Measurements from ENCODE around the gene CAMTA1.

CAMTA1 gene

DNA sequence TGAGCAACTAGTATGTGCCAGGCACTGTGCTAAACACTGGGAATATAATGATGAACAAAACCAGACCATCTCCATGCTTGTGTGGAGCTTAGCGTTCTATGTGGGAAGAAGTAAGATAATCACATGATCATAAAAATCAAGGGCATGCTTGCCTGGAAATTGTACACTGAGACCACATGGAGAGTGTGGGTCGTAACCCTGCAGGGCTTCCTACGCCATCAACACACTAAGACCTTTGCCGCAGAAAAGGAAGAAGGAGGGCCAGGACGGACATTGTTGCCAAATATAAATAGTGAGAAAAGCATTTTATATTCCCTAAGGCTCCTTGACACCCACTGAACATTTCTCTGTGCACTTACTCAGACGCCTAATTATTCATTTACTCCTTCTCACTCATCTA lies 597.7 kb downstream of the CAMTA1 start:
- no peak overlapping the region for H3K4me3 ChIP-seq (ENCODE audit: low read length)
- TF ChIP-seq, protein P1, sequence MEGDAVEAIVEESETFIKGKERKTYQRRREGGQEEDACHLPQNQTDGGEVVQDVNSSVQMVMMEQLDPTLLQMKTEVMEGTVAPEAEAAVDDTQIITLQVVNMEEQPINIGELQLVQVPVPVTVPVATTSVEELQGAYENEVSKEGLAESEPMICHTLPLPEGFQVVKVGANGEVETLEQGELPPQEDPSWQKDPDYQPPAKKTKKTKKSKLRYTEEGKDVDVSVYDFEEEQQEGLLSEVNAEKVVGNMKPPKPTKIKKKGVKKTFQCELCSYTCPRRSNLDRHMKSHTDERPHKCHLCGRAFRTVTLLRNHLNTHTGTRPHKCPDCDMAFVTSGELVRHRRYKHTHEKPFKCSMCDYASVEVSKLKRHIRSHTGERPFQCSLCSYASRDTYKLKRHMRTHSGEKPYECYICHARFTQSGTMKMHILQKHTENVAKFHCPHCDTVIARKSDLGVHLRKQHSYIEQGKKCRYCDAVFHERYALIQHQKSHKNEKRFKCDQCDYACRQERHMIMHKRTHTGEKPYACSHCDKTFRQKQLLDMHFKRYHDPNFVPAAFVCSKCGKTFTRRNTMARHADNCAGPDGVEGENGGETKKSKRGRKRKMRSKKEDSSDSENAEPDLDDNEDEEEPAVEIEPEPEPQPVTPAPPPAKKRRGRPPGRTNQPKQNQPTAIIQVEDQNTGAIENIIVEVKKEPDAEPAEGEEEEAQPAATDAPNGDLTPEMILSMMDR (conservative IDR thresholded peaks at IDR 0.05; ENCODE audit: low read depth, low read length), result no peak
- DNase-seq (ENCODE audit: low read depth), result no peak

DNA sequence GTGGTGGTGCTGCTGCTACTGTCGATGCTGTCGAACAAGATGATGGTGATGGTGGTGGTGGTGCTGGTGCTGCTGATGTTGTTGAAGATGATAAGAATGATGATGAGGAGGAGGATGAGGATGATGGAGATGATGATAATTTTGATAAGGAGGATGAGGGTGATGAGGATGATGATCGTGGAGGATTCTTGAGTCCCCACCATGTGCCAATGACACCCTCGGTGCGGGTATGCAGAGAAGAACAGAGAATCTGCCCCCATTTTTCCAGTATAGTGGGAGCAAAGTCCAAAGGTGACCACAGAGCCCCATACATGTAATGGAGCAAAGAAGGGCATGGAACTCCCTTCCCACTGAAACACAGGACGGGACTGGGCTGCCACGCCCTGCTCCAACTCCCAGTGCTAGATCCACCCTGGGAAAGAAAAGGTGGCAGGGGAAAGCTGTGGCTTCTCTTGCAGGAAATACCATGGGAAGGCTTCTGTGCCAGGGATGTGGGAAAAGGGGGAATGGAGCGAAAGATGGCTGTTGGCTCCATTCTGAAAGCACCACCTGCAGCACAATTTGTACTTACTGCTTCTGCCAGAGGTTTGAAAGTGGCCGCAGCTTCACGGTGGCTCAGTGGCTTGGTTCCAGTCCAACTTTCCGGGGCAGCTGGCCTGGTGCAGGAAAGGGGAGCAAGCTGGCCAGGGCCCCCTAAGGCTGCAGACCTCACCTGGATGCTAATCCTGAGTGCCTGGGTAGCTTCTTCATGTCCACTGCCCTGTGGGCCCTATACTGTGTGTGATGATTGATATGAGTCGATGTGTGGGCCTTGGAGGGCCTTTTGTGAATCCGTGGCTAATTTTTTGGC lies 598.6 kb downstream of the CAMTA1 start:
- no peak for DNase-seq (ENCODE audit: low read depth)
- H3K4me3 ChIP-seq (ENCODE audit: low read length), result no peak overlapping the region

DNA sequence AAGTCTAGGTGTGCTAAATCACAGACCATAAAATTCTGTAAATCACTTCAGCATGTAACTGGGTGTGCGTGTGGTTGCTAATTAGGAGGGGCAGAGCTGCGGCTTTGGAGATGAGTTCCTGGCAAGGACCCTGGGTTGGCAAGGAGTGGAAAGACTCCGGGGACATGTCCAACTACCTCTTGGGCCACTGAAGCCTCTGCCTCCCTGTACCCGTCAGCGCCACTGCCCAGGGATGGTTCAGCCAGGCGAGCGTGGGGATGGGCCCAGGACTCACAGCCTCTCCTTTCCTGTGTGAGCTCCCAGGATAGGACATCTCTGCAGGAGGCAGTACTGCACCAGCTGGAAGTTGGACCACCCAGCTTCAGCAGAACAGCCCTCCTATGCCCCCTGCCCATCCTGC lies 599.4 kb downstream of the CAMTA1 start:
- no peak for DNase-seq (ENCODE audit: low read depth)
- H3K4me3 ChIP-seq (ENCODE audit: low read length), result no peak overlapping the region
- TF ChIP-seq, protein P1 (conservative IDR thresholded peaks at IDR 0.05; ENCODE audit: low read depth, low read length), result no peak

More for the DNA sequence above, 598.6 kb downstream of the CAMTA1 start:
- TF ChIP-seq, protein P1 (conservative IDR thresholded peaks at IDR 0.05; ENCODE audit: low read depth, low read length), result no peak

DNA sequence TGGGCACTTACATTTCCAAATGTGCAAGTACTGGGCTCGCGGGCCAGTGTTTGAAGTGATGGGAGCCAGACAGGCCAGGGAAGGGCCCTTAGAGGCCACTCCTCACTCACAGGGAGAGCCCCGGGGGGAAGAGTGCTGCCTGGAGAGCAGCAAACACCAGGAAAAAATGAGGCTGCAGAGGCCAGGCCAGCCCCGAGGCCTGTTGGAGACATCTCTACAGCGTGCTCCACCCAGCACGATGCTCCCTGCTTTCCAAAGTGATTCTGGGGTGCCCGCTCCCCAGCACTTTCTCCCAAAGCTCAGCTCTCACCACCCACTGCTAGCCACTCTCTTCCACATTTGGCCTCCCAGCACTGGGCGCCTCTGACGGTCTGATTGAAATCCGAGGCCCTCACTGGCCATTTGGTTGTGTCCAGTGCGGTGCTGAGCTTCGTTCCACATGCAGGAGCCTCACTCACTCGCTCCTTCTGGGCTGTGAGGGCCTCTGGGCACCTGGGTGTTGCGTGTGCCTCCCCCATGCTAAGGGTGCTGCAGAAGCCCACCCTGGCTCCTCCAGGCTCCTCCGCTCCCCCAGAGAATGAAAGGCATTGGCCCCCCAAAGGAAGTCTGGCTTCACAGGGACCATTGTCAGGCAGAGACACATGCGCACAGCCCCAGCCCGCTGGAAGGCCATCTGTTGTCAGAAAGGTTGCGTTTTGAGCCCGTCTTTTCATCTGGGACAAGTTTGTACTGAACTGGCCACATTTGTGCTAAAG lies 600.4 kb downstream of the CAMTA1 start:
- no peak overlapping the region for H3K4me3 ChIP-seq (ENCODE audit: low read length)
- TF ChIP-seq, protein P1 (conservative IDR thresholded peaks at IDR 0.05; ENCODE audit: low read depth, low read length), result no peak
- DNase-seq (ENCODE audit: low read depth), result no peak

DNA sequence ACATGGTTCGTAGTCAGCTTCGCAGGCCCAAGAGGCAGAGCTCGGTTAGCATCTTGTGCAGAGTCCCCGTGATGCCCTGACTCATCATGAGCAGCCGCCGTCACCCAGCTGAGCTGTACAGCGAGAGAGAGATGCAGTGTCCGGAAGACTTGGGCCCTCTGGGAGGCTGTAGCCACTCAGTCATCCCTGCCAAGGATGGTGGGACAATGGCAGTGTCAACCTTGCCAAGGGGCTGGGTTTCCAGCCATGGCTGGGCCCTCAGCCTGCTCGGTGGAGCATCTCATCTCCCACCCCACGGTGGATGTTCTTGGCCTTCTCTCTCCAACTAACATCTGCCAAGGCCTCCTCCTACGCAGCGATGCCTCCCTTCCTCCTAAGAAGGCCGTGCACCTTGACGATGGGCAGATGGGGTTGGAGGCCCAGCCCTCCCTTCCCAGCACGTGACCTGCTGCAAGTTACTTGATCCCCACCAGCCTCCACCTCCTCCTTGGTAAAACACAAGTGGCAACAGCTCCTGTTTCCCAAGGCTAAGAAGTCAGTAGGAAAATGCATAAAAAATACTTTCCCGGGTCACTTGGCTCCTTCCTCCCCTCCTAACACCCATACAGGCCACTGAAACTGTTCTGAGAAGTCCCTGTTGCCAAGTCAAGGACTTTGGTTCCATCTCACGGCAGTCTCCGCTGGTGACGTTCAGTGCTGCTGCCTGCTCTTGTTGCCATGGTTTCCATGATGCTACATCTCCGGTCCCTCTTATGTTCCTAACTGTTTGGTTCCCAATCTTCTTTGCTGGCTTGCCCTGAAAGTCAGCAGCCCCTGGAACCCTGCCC lies 601.2 kb downstream of the CAMTA1 start:
- H3K4me3 ChIP-seq (ENCODE audit: low read length), result no peak overlapping the region
- TF ChIP-seq, protein P1 (conservative IDR thresholded peaks at IDR 0.05; ENCODE audit: low read depth, low read length), result no peak
- no peak for DNase-seq (ENCODE audit: low read depth)

DNA sequence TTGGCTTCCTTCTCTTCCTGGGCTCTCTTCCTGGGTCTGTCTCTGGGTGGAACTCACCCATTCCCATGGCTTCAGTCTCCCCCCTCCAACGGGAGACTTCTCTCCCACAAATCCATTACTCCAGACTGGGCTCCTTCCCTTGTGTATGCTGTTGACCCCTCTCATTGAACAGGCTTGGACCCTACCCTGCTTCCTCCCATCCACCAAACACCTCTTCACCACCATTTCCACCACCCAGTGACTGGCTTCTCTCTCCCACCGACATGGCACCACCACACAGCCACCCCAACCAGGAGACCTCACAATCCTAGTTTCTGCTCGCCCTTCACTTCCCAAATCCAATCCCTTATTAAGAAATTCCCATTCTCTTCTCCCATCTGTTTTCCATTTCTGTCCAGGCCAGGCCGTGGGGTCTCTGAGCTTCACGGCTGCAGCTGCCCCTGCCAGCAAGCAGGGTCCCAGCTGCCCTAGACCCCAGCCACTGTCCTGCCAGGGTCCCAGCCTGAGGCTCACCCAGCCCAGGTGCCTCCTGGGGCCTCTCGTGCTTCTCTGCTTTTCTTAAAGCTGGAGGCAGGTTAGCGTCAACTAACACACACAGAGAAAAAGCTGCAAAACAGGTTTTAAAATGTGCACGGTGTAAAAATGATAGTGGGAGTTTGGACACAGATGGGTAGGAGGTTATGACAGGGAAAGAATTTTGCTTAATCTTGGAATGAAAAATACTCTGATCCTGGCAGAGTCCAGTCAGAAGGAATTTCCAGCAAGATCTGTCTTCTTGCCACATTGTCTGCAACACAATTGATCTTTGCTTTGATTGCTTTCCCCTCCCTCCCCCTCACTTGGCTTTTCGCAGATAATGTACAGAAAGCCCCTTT lies 602.0 kb downstream of the CAMTA1 start:
- TF ChIP-seq, protein P1 (conservative IDR thresholded peaks at IDR 0.05; ENCODE audit: low read depth, low read length), result no peak
- H3K4me3 ChIP-seq (ENCODE audit: low read length), result no peak overlapping the region
- DNase-seq (ENCODE audit: low read depth), result no peak

Measured in retinal pigment epithelial cell (primary cell).